CD4-positive, alpha-beta T cell treated with Interferon alpha-2 for 1 hour (primary cell): Measurements from ENCODE around the gene MRPL43.
"Not testable (repeated sequence)": the region's sequence is repeated elsewhere in the genome, so short reads cannot be mapped to it uniquely, and the experiment has no call there.

Source experiments
- DNase-seq, 2 donors: peaks; one replicate each; pipeline ENCODE4 v3.0.0-alpha.2; 2020 to 2022

Gene MRPL43

GRCh38 chr10:100986952-100987684, at the start of gene MRPL43, which contains the start of gene TWNK:
Gene MRPL43 (minus strand): TSS chr10:100987497. CDS start chr10:100987443, 54 bp downstream.
Gene TWNK (plus strand): TSS chr10:100987543. CDS start chr10:100988211, 668 bp downstream.
- peak; percentile 80 to 85 for DNase-seq

DNA sequence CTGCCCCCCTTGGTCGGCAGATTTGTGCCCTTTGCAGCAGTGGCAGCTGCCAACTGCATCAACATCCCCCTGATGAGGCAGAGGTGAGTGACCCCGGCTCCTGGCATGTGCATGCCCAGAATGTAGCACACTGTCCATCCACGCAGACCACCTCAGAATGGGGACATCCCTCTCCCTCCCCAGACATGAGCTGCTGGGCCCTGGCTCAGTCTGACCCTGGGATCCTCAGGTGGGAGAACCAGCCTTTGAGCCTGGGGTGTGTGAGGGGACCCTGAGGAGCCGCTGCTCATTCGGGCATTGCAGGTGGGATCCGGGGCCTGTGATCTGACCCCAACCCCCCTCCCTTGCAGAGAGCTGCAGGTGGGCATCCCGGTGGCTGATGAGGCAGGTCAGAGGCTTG, 49.4 kb upstream of the MRPL43 start:
- no peak for DNase-seq

DNA sequence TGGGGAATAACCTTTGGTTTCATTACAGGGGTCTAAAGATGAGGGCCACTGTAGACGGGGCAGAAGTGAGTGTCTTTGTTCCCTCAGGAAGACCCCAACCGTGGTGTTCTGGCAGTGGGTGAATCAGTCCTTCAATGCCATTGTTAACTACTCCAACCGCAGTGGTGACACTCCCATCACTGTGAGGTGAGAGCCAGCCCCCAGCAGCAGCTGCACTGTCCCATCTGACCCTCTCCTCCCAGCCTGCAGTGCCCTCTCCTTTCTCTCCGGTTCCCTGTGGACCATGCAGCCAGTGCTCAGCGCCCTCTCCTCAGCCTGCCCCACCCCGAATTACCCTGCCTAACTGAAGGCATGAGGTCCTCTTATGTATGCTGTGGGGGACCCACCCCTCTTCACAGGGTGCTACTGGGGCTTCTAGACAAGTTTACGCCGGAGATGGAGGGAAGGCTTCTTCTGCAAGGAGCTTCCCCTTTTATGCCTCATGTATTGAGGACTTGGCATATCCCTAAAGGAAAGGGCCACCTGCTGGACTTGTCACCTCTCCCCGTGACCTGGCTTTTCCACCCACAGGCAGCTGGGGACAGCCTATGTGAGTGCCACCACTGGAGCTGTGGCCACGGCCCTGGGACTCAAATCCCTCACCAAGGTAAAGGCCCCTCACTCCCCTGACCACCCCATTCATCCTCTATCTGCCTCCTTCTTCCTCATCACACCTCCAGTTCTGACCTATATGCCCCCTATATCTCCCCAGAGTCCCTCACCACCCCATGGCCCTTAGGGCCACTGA, 48.8 kb upstream of the MRPL43 start:
- DNase-seq = no peak

GRCh38 chr10:101035314-101035713, 48.0 kb upstream of the MRPL43 start:
- DNase-seq = no peak

- DNase-seq = not testable (repeated sequence)
Measured at GRCh38 chr10:101034404-101034803, 47.1 kb upstream of the MRPL43 start.

DNA sequence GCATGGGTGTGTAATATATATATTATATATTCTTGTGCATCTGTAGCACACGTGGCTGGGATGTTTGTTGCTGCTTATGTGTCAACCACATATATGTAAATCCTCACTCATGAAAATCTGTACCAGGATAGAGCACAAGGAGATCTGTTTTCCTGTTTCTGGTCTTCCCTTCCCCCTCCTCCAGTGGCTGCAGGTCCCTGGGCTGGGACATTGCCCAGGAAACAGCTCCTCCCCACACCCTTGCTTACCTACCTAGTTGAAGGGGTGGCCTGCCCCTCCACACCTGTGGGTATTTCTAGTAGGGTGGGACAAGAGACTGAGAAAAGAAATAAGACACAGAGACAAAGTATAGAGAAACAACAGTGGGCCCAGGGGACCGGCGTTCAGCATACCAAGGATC, 46.0 kb upstream of the MRPL43 start:
- DNase-seq = no peak

GRCh38 chr10:101032637-101033224, 45.4 kb upstream of the MRPL43 start:
- DNase-seq = peak; percentile 37 to 46

DNA sequence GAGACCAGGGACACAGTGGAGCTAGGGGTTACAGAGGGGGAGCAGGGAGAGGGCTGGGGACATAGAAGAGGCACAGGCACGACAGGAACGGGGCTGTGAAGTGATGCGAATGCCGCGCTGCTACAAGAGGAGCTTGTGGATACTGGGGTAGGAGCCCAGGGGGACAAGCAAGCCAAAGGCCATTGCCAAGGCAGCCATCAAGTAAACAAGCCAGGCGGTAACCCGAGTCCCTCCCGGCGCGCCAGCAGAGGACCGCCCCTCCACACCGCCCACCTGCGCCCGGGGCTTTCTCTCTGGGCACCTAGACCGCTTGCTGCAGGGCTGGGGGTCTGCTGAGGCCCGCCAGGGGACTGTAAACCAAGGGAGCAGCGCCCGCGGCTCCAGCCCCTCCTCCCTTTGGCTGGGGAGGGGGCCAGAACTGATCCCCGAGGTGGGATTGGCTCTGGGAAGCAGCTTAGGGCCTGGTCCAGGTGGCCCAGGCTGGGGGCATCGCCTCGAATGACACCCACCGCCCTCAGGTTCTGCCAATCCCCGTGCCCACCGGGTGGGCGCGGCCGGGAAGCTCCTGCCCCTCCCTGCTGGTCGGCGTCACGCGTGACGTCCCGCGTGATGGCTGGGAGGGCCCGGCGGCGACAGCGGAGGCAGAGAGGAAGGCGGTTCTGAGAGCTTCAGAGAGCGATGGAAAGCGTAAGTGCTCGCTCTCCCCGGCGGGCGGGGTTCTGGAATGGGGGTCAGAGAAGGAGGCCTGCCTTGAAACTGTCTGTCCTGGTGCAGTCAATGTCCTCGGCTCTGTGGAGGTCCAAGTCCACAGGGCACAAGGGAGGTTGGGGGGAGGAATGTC, 44.7 kb upstream of the MRPL43 start:
- peak; percentile 78 to 87 for DNase-seq

DNA sequence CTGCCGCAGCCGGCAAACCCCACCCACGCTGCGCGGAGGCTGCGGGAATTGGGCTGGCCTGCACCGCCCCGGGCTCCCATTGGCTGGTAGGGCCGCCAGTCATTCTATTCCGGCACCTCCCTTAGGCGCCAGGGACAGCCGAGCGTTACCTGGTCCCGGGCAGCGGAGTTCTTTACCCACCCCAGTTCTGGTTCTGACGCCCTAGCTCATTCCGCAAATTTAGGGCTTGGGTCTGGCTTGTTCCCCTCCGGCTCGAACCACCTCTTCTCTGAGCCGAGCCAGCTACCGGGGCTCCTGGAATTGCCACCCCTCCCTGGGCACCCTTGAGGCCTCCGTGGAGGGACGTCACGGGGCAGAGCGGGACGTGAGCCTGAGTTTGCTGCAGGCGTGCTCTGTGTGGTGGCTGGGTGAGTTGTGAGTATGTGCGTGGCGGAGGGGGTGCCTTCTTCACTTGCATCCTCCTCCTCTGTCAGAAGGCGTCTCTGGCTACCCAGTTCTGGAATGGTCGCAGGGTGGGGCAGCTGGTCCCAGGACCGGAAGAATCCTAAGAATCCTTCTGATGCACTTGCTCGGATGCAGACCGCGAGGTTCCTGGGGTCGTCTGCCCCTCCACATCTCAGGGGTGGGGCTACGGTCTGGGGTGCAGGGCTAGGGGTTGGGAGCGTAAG, 44.0 kb upstream of the MRPL43 start, which contains the start of the genes PDZD7 and SFXN3:
TSS of gene PDZD7 (minus strand) at position 2 of the 668 bp plus-strand sequence. CDS start 910 bp downstream, outside the sequence.
TSS of gene SFXN3 (plus strand) at position 107 of the 668 bp plus-strand sequence. CDS start 3,461 bp downstream, outside the sequence.
- peak; percentile 94 to 96 for DNase-seq

DNA sequence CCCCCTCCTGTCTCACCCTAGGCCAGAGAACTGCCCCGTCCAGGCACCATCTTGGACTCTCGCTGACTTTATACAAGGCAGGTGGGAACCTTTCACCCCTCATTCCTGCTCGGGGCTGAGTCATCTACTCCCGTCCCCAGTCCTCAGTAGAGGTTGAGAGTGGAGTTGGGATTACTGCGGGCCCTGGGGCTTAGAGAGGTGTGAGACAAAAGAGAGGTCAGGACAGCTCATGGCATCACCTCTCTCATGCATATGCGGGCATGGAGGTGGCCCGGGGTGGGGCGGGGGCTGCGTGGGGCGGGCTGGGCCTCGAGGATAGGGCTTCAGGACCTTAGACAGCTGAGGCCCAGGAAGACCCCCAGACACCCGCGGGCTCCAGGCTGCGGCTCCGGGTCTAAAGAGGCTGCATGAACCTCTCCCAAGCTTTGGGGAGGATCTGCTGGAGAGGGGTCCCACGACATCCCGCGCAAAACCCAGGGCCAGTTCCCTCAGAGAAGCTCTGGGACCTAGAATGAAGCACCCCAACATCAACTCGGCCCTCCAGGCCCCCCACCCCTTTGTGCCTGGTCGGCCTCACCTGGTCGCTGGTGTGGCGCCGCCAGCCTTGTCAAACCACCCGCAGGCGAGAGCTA, 43.3 kb upstream of the MRPL43 start:
- DNase-seq = no peak

DNA sequence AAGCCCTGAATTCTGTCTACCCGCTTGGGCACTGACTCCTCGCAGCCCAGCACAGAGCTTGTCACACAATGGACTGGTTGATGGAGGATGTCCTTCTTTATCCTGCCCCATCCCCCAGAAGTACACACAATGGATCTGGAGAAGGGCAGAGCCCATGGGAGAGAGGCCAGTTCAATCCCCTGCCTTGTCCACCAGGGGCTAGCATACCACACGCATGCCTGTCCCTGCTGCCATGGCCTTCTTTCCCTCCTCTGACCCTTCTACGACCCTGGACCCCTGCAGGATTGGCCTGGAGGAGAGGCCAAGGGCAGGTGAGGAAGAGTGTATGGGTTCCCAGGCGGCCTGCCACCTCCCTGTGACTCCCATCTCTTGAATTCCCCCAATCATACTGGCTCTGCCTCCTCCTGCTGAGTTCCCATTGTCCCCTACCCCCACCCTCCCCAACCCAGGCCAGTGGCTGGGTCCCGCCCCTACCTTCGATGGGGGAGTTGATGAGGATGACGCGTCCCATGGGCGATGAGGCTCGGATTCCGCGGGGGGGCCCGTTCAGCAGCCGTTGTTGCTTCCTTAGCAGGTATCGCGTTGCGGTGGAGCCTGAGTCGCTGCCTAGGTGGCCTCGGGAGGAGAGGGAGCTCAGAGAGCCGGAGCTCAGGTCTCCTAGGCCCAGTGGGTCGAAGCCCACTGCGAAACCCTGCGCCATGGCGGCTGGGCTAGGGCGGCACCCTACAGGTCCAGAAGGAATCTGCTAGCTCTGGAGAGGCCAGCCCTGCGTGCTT, 42.4 kb upstream of the MRPL43 start:
- DNase-seq = no peak

DNA sequence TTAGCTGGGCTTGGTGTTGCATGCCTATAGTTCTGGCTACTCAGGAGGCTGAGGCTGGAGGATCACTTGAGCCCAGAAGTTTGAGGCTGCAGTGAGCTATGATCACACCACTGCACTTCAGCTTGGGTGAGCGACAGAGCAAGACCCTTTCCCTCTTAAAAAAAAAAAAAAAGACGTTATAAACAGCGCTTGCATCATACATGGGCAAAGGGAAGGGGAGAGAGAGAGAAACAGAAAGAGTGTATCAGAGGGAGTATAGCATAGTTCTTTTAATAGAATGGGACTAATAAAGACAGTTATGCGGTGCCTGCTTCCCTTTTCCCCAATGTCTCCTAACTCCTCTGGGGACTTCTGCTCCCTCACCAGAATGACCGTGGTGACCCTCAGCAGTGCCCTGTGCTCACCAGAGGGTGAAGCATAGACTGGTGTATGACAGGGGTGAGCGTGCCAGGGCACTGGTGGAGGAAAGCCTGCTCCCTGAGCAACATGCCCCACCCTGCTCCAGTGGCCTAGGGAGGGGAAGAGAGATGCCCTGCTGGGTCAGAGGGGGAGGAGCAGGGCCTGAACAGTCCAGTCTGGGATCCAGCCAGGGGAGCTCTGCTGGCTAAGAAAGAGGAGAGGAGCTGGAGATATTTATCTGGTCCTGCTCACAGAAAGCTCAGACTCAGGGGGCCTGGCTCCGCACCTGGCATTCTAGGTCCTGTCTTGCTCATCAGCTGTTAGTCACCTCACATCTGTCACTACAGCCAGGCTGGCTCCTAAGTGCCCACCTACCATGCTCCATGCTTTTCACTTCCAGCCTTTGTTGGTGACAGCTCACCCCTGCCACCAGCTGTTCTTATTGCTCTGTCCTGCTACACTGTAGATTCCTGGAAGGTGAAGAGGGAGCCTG, 41.4 kb upstream of the MRPL43 start:
- DNase-seq = no peak

DNA sequence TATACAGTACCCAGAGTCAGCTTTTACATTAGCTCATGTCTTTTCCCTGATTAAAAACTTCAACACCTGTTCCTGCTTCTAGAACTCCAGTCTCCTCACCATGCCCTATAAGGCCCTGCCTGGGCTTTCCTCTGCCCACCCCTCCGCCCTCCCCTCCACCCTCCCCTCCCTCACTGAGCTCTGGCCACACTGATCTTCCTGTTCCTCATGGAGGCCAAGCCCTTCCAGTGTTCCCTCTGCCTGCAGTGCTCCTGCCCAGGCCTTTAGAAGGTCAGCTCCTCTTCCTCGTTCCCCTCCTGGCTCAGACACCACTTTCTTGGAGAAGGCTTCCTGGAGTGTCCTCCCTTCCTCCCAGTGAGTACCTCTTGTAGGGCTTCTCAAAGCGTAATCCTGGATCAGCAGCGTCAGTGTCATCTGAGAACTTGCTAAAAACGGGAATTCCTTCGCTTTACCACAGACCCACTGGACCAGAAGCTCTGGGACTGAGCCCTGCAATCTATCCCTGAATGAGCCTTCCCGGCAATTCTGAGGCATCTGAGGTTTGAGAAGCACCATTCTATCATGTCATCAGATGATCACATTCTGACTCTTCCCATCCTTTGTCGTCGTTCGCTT, 39.9 kb upstream of the MRPL43 start:
- no peak for DNase-seq

GRCh38 chr10:101022967-101023705, 35.8 kb upstream of the MRPL43 start:
- DNase-seq = no peak

DNA sequence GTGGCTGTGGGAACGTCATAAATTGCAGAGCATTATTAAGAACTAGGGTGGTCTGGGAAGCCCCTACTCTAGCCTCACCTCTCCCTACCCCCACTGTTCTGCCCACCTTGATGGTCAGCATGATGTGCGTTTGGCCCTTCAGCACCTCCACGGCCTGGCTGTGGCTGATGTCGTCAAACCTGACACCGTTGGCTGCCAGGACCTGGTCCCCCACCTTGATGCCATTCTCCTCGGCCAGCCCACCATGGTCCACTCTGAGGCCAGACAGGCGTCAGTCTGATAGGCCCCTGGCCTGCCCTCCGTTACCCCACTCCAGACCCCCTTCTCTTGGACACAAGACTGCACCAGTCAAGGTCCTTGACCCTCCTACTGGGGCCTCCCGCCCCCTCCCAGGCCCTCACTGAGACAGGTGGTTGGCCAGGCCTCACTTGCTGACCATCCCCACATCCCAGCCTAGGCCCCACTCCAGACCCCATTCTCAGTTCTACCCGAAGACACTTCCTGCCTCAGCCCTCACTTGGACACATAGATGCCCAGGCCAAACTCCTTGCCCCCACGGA, 34.5 kb upstream of the MRPL43 start:
- DNase-seq = no peak

GRCh38 chr10:101021239-101021638, 33.9 kb upstream of the MRPL43 start:
- DNase-seq = no peak

DNA sequence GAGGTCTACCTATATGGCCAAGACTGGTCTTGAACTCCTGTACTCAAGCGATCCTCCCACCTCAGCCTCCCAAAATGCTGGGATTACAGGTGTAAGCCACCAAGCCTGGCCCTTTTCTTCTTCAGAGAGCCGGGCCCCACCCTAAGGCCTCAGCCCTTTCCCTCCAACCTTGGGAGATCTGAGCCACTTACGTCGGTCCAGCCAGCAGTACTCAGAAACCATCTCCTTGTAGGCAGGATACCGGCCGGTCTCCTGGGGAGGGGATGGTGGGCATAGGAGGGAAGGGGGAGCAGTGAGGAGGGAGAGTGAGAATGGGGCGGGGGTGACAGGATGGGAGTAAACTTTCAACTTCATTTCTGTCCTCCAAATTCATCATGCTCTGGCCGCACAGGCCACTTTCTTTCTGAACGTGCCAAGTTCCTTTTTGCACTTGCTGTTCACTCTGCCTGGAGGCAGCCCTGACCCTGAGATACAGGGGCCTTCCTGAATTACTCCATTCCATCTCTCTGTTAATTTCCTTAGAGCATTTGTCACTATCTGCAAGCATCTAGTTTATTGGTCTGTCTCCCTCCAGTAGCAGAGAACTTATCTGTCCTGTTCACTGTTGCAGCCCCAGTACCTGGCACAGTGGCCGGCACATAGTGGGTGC, 33.3 kb upstream of the MRPL43 start:
- DNase-seq = no peak

GRCh38 chr10:101019440-101019703, 32.1 kb upstream of the MRPL43 start:
- DNase-seq = no peak
